HepG2 (cell line): ENCODE data around the gene CARHSP1. TPM values are rescaled to one million over a fixed set of nuclear protein-coding genes. Genes with fewer than 3 reads are reported as not detected.

Source experiments
- ATAC-seq: fragments of 200-7000 bp; cut with Tn5 transposase; 3 replicates; pipeline ENCODE4 v1.9.1; 2020; ENCODE audit warnings: mild to moderate bottlenecking, moderate library complexity
- BruUV-seq: library from RNA; stranded (reverse); fragments of 400-500 nt; replicated peaks from 2 replicates; lab custom pipeline; 2021; lab: Mats Ljungman, UMichigan
- CTCF ChIA-PET: fragments of 300-600 bp; formaldehyde crosslinking; extraction: SDS; loops from one replicate; lab custom pipeline; 2021; ENCODE audit warnings: low total read pairs, inconsistent platforms, low intra/inter-chr PET ratio; lab: Yijun Ruan, JAX
- POLR2A ChIA-PET: fragments of 350-600 bp; sonication (Branson Sonifier 250); formaldehyde crosslinking; loops from one replicate; lab custom pipeline; 2020; ENCODE audit warnings: antibody characterized with exemption, inconsistent platforms; lab: Yijun Ruan, JAX
- DNase-seq: peaks from one replicate; pipeline ENCODE4 v3.0.0-alpha.2; 2015; ENCODE audit warnings: low spot score
- FAIRE-seq: peaks from 3 replicates; lab custom pipeline; 2011; peaks lifted over from hg19 to GRCh38; lab: Jason Lieb, UNC
- H2AFZ ChIP-seq: one replicate; pipeline ENCODE4 v1.6.1; 2011; ENCODE audit warnings: low read length, inconsistent platforms
- H3K27ac ChIP-seq: fragments of 300-600 bp; 3 replicates; pipeline ENCODE4 v1.8.0; 2011; ENCODE audit warnings: mixed run types, mild to moderate bottlenecking, mixed read lengths, low read length, inconsistent platforms; ENCODE audit not compliant: insufficient read depth; ENCODE audit errors: extremely low read length
- H3K27me3 ChIP-seq, 2 experiments: fragments of 200-600 bp in 1 of 2; 2 replicates in 1 of 2; 3 replicates in 1 of 2; pipeline versions ENCODE4 v1.6.0 to v1.8.0; 2011; ENCODE audit warnings: low read length in 2 of 2, mild to moderate bottlenecking in 2 of 2, moderate library complexity in 2 of 2, inconsistent platforms in 1 of 2; ENCODE audit not compliant: insufficient read depth in 2 of 2, control insufficient read depth in 1 of 2
- H3K36me3 ChIP-seq, 2 experiments: fragments of 200-600 bp in 1 of 2; replicated peaks in 1 of 2; 2 replicates in 1 of 2; 3 replicates in 1 of 2; pipeline versions ENCODE4 v1.5.1 to v1.8.0; 2011; ENCODE audit warnings: low read length in 2 of 2, inconsistent platforms in 1 of 2; ENCODE audit not compliant: insufficient read depth in 2 of 2, control insufficient read depth in 1 of 2
- H3K4me1 ChIP-seq: 2 replicates; pipeline ENCODE4 v1.5.1; 2012; ENCODE audit warnings: low read length, inconsistent platforms; ENCODE audit not compliant: insufficient read depth
- H3K4me2 ChIP-seq: 2 replicates; pipeline ENCODE4 v1.6.0; 2011; ENCODE audit warnings: low read depth, low read length, inconsistent platforms
- H3K4me3 ChIP-seq, 3 experiments: fragments of 200-600 bp in 1 of 3; sonication (generic), shearing (Covaris generic) in 1 of 3; replicated peaks in 1 of 3; 2 replicates each; pipeline ENCODE4 v1.5.1; 2011 to 2016; ENCODE audit warnings: low read length in 3 of 3, inconsistent platforms in 2 of 3, low read depth in 2 of 3, mild to moderate bottlenecking in 2 of 3, control low read depth in 1 of 3, mixed read lengths in 1 of 3; ENCODE audit not compliant: insufficient read depth in 1 of 3
- H3K79me2 ChIP-seq: one replicate; pipeline ENCODE4 v1.6.1; 2011; ENCODE audit warnings: low read length, inconsistent platforms; ENCODE audit not compliant: insufficient read depth
- H3K9ac ChIP-seq: 2 replicates; pipeline ENCODE4 v1.6.0; 2011; ENCODE audit warnings: mild to moderate bottlenecking, low read depth, low read length, inconsistent platforms; ENCODE audit not compliant: insufficient read depth
- H3K9me3 ChIP-seq: 2 replicates; pipeline ENCODE4 v1.5.1; 2012; ENCODE audit warnings: mild to moderate bottlenecking, low read length
- H4K20me1 ChIP-seq: 2 replicates; pipeline ENCODE4 v1.6.0; 2011; ENCODE audit warnings: inconsistent platforms, mild to moderate bottlenecking, low read length, moderate library complexity; ENCODE audit not compliant: insufficient read depth
- ARID5B ChIP-seq: IDR thresholded peaks from 2 replicates; pipeline ENCODE4 v1.4.0; 2020; ENCODE audit warnings: mild to moderate bottlenecking, missing genetic modification reagents
- CBFB ChIP-seq: sonication (generic); formaldehyde crosslinking; IDR thresholded peaks from 2 replicates; pipeline ENCODE4 v1.4.0; 2020; ENCODE audit warnings: missing genetic modification reagents
- DMAP1 ChIP-seq: IDR thresholded peaks from 2 replicates; pipeline ENCODE4 v1.6.1; 2016
- ERF ChIP-seq: IDR thresholded peaks from 2 replicates; pipeline ENCODE4 v1.6.1; 2018; ENCODE audit warnings: missing biosample characterization, missing genetic modification reagents
- FOXA3 ChIP-seq: IDR thresholded peaks from 2 replicates; pipeline ENCODE4 v1.6.1; 2016; ENCODE audit warnings: missing genetic modification reagents, missing compliant biosample characterization
- ISX ChIP-seq: sonication (generic); formaldehyde crosslinking; conservative IDR thresholded peaks from 2 replicates; pipeline ENCODE4 v1.5.0; 2020; ENCODE audit warnings: missing genetic modification reagents
- MBD4 ChIP-seq: IDR thresholded peaks from 2 replicates; pipeline ENCODE4 v1.6.1; 2012; ENCODE audit warnings: low read length, inconsistent platforms, borderline replicate concordance
- MIXL1 ChIP-seq: IDR thresholded peaks from 2 replicates; pipeline ENCODE4 v1.6.1; 2016
- MTA1 ChIP-seq: sonication (generic); formaldehyde crosslinking; IDR thresholded peaks from 2 replicates; pipeline ENCODE4 v1.4.0; 2020; ENCODE audit warnings: missing genetic modification reagents, mild to moderate bottlenecking, borderline replicate concordance
- NFYB ChIP-seq: sonication (generic); formaldehyde crosslinking; IDR thresholded peaks from 2 replicates; pipeline ENCODE4 v1.4.0; 2020; ENCODE audit warnings: missing genetic modification reagents
- SATB2 ChIP-seq: sonication (generic); formaldehyde crosslinking; IDR thresholded peaks from 2 replicates; pipeline ENCODE4 v1.5.0; 2020; ENCODE audit warnings: missing genetic modification reagents
- TOPORS ChIP-seq: sonication (generic); formaldehyde crosslinking; IDR thresholded peaks from 2 replicates; pipeline ENCODE4 v1.8.0; 2023; ENCODE audit warnings: mild to moderate bottlenecking, missing genetic modification reagents
- ZBTB38 ChIP-seq: sonication (generic); formaldehyde crosslinking; IDR thresholded peaks from 2 replicates; pipeline ENCODE4 v1.5.1; 2020; ENCODE audit warnings: mild to moderate bottlenecking, missing genetic modification reagents
- ZMAT3 ChIP-seq: sonication (generic); formaldehyde crosslinking; conservative IDR thresholded peaks from 2 replicates; pipeline ENCODE4 v1.7.0; 2021; ENCODE audit warnings: missing genetic modification reagents
- ZNF354B ChIP-seq: sonication (generic); formaldehyde crosslinking; IDR thresholded peaks from 2 replicates; pipeline ENCODE4 v1.8.0; 2022; ENCODE audit warnings: mild to moderate bottlenecking, missing genetic modification reagents
- ZNF556 ChIP-seq: sonication (generic); formaldehyde crosslinking; IDR thresholded peaks from 2 replicates; pipeline ENCODE4 v1.4.0; 2020; ENCODE audit warnings: mild to moderate bottlenecking, missing genetic modification reagents, borderline replicate concordance
- ZNF772 ChIP-seq: sonication (generic); formaldehyde crosslinking; IDR thresholded peaks from 2 replicates; pipeline ENCODE4 v1.5.0; 2020; ENCODE audit warnings: mild to moderate bottlenecking, missing genetic modification reagents
- ZNF782 ChIP-seq: sonication (generic); formaldehyde crosslinking; IDR thresholded peaks from 2 replicates; pipeline ENCODE4 v1.4.0; 2020; ENCODE audit warnings: missing genetic modification reagents, mild to moderate bottlenecking, borderline replicate concordance
- ZNF850 ChIP-seq: sonication (generic); formaldehyde crosslinking; conservative IDR thresholded peaks from 2 replicates; pipeline ENCODE4 v1.9.0; 2021; ENCODE audit warnings: mild to moderate bottlenecking, missing genetic modification reagents
- ZSCAN20 ChIP-seq: sonication (generic); formaldehyde crosslinking; IDR thresholded peaks from 2 replicates; pipeline ENCODE4 v1.4.0; 2020; ENCODE audit warnings: missing genetic modification reagents, mild to moderate bottlenecking, borderline replicate concordance
- WGBS: methylation state at CpG from one replicate; pipeline ENCODE4 v1.1.6; 2017; ENCODE audit warnings: low lambda C conversion rate; 5-methylcytosine and 5-hydroxymethylcytosine counted together
- in situ Hi-C: cut with HindIII; loops from 2 replicates; pipeline ENCODE4 v1.10.0; 2017; ENCODE audit warnings: low pct_unique_long_range_greater_than_20kb; ENCODE audit not compliant: extremely low pct_ligation_motif_present
- intact Hi-C: fragments of 100-400 bp; cut with micrococcal nuclease; formaldehyde crosslinking; loops from one replicate; pipeline ENCODE4 v1.10.0; 2022; ENCODE audit not compliant: unreplicated experiment
- polyA plus RNA-seq, 8 experiments: library from polyadenylated mRNA; depleted of rRNA in 3 of 8; stranded (reverse) in 7 of 8; unstranded in 1 of 8; fragments of >200 nt; fragmentation: Illumina TruSeq in 4 of 8; extraction: Trizol in 4 of 8; gene quantifications; 2 replicates each; pipeline versions ENCODE4 v1.2.1 to v1.2.3, GENCODE V29; 2011 to 2016; ENCODE audit warnings: low read depth in 4 of 8, missing spikeins in 1 of 8, mixed read lengths in 1 of 8; ENCODE audit not compliant: insufficient read depth in 1 of 8
- total RNA-seq, 5 experiments: library from RNA; depleted of rRNA; stranded (reverse); fragments of >200 nt; fragmentation: Illumina TruSeq; extraction: Trizol; gene quantifications; 2 replicates each; pipeline ENCODE4 v1.2.3, GENCODE V29; 2016; ENCODE audit warnings: low read depth in 1 of 5

Gene CARHSP1
- total and polyA plus RNA-seq, 2 of the 13 experiments (the other 11 are each of a cell fraction or from before 2014, with no cell fraction given): 173 to 345 TPM

- Histone ChIP-seq H3K4me1 (no peaks in the 10 kb centered on the region), H3K9ac (no peak overlapping the region), H3K27ac (no peak overlapping the region), H2AFZ (no peak overlapping the region), H3K9me3 (no peaks in the 10 kb centered on the region), H3K79me2 (peaks cover 4% of the 10 kb centered on the region), H3K27me3 (no peaks in the 10 kb centered on the region), H3K36me3 (peaks cover 29 to 78% of the 10 kb centered on the region in 2 experiments), H4K20me1 (peaks cover 5% of the 10 kb centered on the region), H3K4me3 (no peak overlapping the region), H3K4me2 (no peak overlapping the region)
- FAIRE-seq: no peak
- in situ Hi-C loops (no loop called here), intact Hi-C loops (no loop called here)
- ChIA-PET CTCF (no interaction called here), POLR2A (no interaction called here)
- TF ChIP-seq MBD4: no peak
- no peak for TF ChIP-seq ZNF782 (CRISPR knock-in tag)
- no peak for TF ChIP-seq DMAP1 (CRISPR knock-in tag)
- no peak for TF ChIP-seq MTA1 (CRISPR knock-in tag)
- no peak for TF ChIP-seq ISX (CRISPR knock-in tag)
- TF ChIP-seq ZNF556 (CRISPR knock-in tag): no peak
- no peak for TF ChIP-seq NFYB
- TF ChIP-seq SATB2 (CRISPR knock-in tag): no peak
- no peak for TF ChIP-seq CBFB (CRISPR knock-in tag)
- no peak for TF ChIP-seq MIXL1 (CRISPR knock-in tag)
- no peak for TF ChIP-seq TOPORS (CRISPR knock-in tag)
- no peak for TF ChIP-seq ARID5B
- no peak for TF ChIP-seq FOXA3
- TF ChIP-seq ZNF850 (CRISPR knock-in tag): no peak
- TF ChIP-seq ZNF354B (CRISPR knock-in tag): no peak
- no peak for TF ChIP-seq ERF (CRISPR knock-in tag)
- no peak for TF ChIP-seq ZSCAN20 (CRISPR knock-in tag)
- TF ChIP-seq ZBTB38: no peak
- no peak for TF ChIP-seq ZNF772 (CRISPR knock-in tag)
- no peak for TF ChIP-seq ZMAT3 (CRISPR knock-in tag)
- DNase-seq: no peak
- WGBS: 95% methylated on average over 3 of the region's 3 CpGs
- no TSS peak for BruUV-seq
- no peak for ATAC-seq
These were observed 42.4 kb downstream of the CARHSP1 start for GRCh38 chr16:8826278-8826879.
